Sigmoid colon (tissue), 4 donors: ENCODE measurements around the gene METRN.
"Not testable (repeated sequence)": the region's sequence is repeated elsewhere in the genome, so short reads cannot be mapped to it uniquely, and the experiment has no call there.

Source experiments
- EP300 ChIP-seq, 4 donors: sonication (generic); formaldehyde crosslinking; IDR thresholded peaks; one replicate each; pipeline ENCODE4 v1.6.1; 2017; ENCODE audit warnings: antibody characterized with exemption in 4 of 4
- POLR2A ChIP-seq, 2 donors: fragments of 450-650 bp; IDR thresholded peaks; one replicate each; pipeline ENCODE4 v1.6.1; 2016; ENCODE audit warnings: antibody characterized with exemption in 2 of 2, mild to moderate bottlenecking in 2 of 2, moderate library complexity in 2 of 2
- TF ChIP-seq, protein P1 (sequence below), 4 experiments: fragments of 450-650 bp in 3 of 4; fragments of 200-600 bp in 1 of 4; IDR thresholded peaks; one replicate each; pipeline ENCODE4 v1.5.1; 2016 to 2019; ENCODE audit warnings: antibody characterized with exemption in 4 of 4, mild to moderate bottlenecking in 3 of 4, moderate library complexity in 2 of 4

DNA sequence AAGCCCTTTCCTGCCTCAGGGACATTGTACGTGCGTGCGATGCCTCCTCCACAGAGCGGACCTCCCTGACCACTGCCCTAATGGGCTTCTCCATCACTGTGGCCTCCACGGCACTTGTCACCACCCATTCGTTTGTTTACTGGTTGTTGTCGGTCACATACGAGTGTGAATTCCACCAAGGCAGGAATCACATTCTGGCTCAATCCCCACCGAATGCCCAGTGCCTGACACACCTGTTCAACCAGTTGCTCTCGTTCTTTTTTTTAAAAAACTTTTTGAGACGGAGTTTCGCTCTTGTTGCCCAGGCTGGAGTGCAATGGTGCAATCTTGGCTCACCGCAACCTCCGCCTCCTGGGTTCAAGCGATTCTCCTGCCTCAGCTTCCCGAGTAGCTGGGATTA lies 23.7 kb upstream of the METRN start:
- TF ChIP-seq, protein P1, sequence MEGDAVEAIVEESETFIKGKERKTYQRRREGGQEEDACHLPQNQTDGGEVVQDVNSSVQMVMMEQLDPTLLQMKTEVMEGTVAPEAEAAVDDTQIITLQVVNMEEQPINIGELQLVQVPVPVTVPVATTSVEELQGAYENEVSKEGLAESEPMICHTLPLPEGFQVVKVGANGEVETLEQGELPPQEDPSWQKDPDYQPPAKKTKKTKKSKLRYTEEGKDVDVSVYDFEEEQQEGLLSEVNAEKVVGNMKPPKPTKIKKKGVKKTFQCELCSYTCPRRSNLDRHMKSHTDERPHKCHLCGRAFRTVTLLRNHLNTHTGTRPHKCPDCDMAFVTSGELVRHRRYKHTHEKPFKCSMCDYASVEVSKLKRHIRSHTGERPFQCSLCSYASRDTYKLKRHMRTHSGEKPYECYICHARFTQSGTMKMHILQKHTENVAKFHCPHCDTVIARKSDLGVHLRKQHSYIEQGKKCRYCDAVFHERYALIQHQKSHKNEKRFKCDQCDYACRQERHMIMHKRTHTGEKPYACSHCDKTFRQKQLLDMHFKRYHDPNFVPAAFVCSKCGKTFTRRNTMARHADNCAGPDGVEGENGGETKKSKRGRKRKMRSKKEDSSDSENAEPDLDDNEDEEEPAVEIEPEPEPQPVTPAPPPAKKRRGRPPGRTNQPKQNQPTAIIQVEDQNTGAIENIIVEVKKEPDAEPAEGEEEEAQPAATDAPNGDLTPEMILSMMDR (IDR thresholded peaks at IDR 0.05) = not testable (repeated sequence)
- TF ChIP-seq POLR2A, EP300 (IDR thresholded peaks at IDR 0.05): not testable (repeated sequence)
